GM12865 (cell line): ENCODE measurements around the gene CCL25.

ENCODE experiments used
- DNase-seq: peaks from one replicate; pipeline ENCODE4 v3.0.0; 2010; ENCODE audit warnings: low read depth
- H3K4me3 ChIP-seq: 2 replicates; pipeline ENCODE4 v1.5.1; 2011; ENCODE audit warnings: mild to moderate bottlenecking, low read depth, low read length, control low read depth
- TF ChIP-seq, protein P1 (sequence below): IDR thresholded peaks from 2 replicates; pipeline ENCODE4 v1.5.1; 2011; ENCODE audit warnings: low read length, control low read depth, low read depth, inconsistent platforms; ENCODE audit not compliant: insufficient read depth; ENCODE audit errors: missing control alignments

Gene CCL25

DNA sequence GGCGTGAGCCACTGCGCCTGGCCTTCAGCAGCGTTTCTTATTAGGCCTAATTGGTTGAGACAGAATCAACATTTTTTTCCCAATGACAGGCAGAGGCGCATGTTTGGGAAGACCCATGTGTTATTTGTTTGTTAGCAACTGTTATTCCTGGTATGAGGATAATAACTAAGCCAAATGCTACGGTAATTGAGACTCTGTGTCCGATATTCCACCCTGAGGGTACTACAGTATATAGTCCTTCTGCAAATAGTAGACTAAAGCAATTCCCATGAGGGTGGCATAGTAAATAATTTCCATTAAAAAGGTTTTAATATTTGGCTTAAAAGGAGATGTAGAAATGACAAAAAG lies 18.4 kb upstream of the CCL25 start:
- H3K4me3 ChIP-seq: no peak overlapping the region
- no peak for DNase-seq
- TF ChIP-seq, protein P1, sequence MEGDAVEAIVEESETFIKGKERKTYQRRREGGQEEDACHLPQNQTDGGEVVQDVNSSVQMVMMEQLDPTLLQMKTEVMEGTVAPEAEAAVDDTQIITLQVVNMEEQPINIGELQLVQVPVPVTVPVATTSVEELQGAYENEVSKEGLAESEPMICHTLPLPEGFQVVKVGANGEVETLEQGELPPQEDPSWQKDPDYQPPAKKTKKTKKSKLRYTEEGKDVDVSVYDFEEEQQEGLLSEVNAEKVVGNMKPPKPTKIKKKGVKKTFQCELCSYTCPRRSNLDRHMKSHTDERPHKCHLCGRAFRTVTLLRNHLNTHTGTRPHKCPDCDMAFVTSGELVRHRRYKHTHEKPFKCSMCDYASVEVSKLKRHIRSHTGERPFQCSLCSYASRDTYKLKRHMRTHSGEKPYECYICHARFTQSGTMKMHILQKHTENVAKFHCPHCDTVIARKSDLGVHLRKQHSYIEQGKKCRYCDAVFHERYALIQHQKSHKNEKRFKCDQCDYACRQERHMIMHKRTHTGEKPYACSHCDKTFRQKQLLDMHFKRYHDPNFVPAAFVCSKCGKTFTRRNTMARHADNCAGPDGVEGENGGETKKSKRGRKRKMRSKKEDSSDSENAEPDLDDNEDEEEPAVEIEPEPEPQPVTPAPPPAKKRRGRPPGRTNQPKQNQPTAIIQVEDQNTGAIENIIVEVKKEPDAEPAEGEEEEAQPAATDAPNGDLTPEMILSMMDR: no peak

DNA sequence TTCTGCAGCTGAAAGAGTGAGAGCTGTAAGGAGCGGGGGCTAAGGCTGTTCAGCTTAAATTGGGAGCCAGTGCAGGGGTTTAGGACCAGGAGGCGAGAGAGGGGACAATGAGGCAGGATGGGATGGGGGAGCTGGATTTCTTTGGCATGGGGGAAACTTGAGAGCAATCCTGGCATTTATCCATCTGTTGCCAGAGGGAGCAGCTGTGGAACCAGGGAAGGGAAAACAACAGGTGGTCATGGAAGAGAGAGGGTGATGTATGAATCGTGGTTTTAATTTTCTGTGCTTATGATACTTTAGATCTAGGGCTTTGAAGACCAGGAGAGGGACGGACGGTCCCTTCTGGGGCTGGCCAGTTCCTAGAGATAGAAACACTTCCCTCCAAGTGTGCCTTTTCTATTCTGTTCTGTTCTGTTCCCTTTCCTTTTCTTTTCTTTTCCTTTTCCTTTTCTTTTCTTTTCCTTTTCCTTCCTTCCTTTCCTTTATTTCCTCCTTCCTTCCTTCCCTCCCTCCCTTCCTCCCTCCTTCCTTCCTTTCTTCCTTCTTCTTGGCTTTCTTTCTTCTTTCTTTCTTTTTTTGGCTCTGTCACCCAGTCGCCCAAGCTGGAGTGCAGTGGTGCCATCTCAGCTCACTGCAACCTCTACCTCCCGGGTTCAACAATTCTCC lies 16.0 kb upstream of the CCL25 start:
- H3K4me3 ChIP-seq: no peak overlapping the region
- TF ChIP-seq, protein P1: no peak
- DNase-seq: no peak

DNA sequence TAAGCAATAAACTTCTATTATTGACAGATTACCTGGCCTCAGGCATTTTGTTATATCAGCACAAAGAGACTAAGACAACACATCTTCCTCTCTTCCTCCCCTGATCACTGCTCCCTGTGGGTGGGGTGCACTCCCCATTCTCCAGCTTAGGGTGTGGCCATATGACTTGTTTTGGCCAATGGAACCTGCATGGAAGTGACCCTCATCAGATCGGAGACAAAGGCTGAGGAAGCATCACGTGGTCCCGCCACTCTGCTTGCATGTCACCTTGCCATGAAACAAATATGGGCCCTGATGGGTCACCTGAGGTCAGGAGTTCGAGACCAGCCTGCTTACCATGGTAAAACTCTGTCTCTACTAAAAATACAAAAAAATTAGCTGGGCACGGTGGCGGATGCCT lies 13.7 kb upstream of the CCL25 start:
- TF ChIP-seq, protein P1: no peak
- no peak for DNase-seq
- H3K4me3 ChIP-seq: no peak overlapping the region

DNA sequence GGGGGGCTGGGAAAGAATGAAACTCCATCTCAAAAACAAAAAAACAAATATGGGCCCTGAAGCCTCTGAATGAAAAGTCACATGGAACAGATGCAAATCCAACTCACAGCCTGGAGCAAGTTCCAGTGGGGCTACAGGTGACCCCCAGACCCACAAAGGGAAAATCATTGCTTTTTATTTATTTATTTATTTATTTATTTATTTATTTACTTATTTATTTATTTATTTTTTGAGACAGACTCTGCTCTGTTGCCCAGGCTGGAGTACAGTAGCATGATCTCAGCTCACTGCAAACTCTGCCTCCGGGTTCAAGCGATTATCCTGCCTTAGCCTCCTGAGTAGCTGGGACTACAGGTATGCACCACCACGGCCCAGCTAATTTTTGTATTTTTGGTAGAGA lies 13.3 kb upstream of the CCL25 start:
- H3K4me3 ChIP-seq: no peak overlapping the region
- TF ChIP-seq, protein P1: no peak
- no peak for DNase-seq

DNA sequence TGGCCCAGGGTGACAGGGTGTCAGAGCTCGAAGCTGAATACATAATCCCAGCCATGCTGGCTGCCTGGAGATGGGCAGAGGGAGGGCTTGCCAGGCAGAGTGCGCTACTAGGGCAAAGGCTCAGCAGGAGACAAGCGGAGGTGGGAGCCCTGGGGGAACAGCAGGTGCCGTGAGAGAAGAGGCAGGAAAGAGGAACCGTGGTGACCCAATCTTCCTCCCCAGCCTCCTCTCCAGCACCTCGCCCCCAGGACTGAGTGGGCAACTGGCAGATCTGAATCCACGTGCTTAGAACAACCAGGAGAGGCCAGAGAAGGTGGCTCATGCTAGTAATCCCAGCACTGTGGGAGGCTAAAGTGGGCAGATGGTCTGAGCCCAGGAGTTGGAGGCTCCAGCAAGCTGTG lies 11.0 kb upstream of the CCL25 start:
- DNase-seq: no peak
- H3K4me3 ChIP-seq: no peak overlapping the region
- TF ChIP-seq, protein P1: no peak

DNA sequence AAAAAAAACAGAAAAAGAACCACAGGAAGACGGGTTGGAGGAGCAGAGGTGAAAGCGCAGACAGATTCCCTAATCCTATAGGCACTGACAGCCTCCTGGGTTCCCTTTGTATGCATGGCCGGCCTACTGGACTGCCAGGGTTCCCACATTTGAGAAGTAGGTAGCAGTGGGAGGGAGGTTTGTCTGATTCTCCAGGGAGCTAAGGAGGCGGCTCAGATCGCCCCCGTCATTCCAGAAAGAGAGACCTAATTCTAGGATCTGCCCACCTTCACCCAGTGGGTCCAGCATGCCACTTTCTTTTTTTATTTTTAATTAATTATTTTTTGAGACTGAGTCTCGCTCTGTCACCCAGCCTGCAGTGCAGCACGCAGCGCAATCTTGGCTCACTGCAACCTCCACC lies 9.7 kb upstream of the CCL25 start:
- no peak for DNase-seq
- no peak overlapping the region for H3K4me3 ChIP-seq
- TF ChIP-seq, protein P1: no peak

DNA sequence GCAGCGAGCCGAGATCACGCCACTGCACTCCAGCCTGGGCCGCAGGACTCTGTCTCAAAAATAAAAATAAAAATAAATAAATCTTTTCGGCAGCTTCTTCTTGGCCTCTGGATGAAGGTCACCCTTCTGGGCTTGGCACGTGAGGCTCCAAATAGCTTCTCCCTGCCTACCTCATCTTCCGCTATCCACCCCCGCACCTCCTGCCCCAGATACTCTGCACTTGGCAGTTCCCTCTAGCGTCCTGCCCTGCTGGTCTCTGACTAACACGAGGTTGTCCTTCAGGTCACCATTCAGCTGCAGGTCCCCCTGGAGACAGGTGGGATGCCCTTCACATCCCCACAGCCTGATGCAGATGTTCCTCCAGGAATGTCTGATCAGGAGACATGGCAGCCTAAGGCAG lies 8.5 kb upstream of the CCL25 start:
- no peak overlapping the region for H3K4me3 ChIP-seq
- TF ChIP-seq, protein P1: no peak

More for the DNA sequence above, 8.5 kb upstream of the CCL25 start:
- no peak for DNase-seq
